A549 (cell line): ENCODE results near the gene BBX. TPM values are rescaled to one million over a fixed set of nuclear protein-coding genes. Genes with fewer than 3 reads are reported as not detected.

Experiments used
- ATAC-seq, 2 experiments: fragments of 200-7000 bp in 1 of 2; fragments of >200 bp in 1 of 2; cut with Nextera tagmentation in 1 of 2; cut with Tn5 transposase in 1 of 2; 3 replicates each; pipeline versions ENCODE4 v1.8.0 to v1.9.1; 2018 to 2020; ENCODE audit warnings: mild to moderate bottlenecking in 1 of 2, moderate library complexity in 1 of 2
- CTCF ChIA-PET: fragments of 300-600 bp; sonication (Branson Sonifier 250); formaldehyde crosslinking; extraction: SDS; loops from one replicate; lab custom pipeline; 2021; ENCODE audit warnings: antibody characterized with exemption, inconsistent platforms; lab: Yijun Ruan, JAX
- POLR2A ChIA-PET: fragments of 350-600 bp; formaldehyde crosslinking; extraction: SDS; loops from one replicate; lab custom pipeline; 2021; ENCODE audit warnings: antibody characterized with exemption, inconsistent platforms; lab: Yijun Ruan, JAX
- DNase-seq, 2 experiments: peaks; one replicate each; pipeline versions ENCODE4 v3.0.0 to v3.0.0-alpha.2; 2011 to 2016; ENCODE audit warnings: low read depth in 1 of 2, low spot score in 1 of 2
- FAIRE-seq: peaks from 2 replicates; lab custom pipeline; 2011; peaks lifted over from hg19 to GRCh38; lab: Jason Lieb, UNC
- H3K27ac ChIP-seq, 2 experiments: fragments of >200 bp; sonication (Bioruptor Twin); formaldehyde crosslinking; 3 replicates each; pipeline ENCODE4 v1.5.1; 2016 to 2017
- H3K4me1 ChIP-seq: fragments of >200 bp; sonication (Bioruptor Twin); formaldehyde crosslinking; 3 replicates; pipeline ENCODE4 v1.6.1; 2016
- H3K4me2 ChIP-seq: fragments of >200 bp; sonication (Bioruptor Twin); formaldehyde crosslinking; 3 replicates; pipeline ENCODE4 v1.6.1; 2016
- H3K4me3 ChIP-seq: fragments of >200 bp; sonication (Bioruptor Twin); formaldehyde crosslinking; 3 replicates; pipeline ENCODE4 v1.5.1; 2016
- H3K9me3 ChIP-seq: fragments of >200 bp; sonication (Bioruptor Twin); formaldehyde crosslinking; 3 replicates; pipeline ENCODE4 v1.6.1; 2016
- BHLHE40 ChIP-seq: IDR thresholded peaks from 2 replicates; pipeline ENCODE4 v1.6.1; 2012; ENCODE audit warnings: low read depth, low read length, inconsistent platforms
- CBX2 ChIP-seq: fragments of 200-600 bp; sonication (generic); IDR thresholded peaks from 2 replicates; pipeline ENCODE4 v1.6.1; 2016; ENCODE audit warnings: low read depth, mild to moderate bottlenecking, borderline replicate concordance
- CHD2 ChIP-seq: fragments of 150-350 bp; IDR thresholded peaks from 2 replicates; pipeline ENCODE4 v1.6.1; 2014; ENCODE audit warnings: low read length; ENCODE audit not compliant: partially characterized antibody
- CHD4 ChIP-seq: fragments of 200-600 bp; sonication (generic); IDR thresholded peaks from 2 replicates; pipeline ENCODE4 v1.6.1; 2016; ENCODE audit warnings: antibody characterized with exemption, mild to moderate bottlenecking, borderline replicate concordance
- ESRRA ChIP-seq: fragments of 150-350 bp; IDR thresholded peaks from 2 replicates; pipeline ENCODE4 v1.6.1; 2014; ENCODE audit warnings: mild to moderate bottlenecking, low read length, borderline replicate concordance
- FOSB ChIP-seq: fragments of 250-450 bp; sonication (Bioruptor Pico); IDR thresholded peaks from 2 replicates; pipeline ENCODE4 v1.5.0; 2020; ENCODE audit warnings: mild to moderate bottlenecking, moderate library complexity
- HDAC2 ChIP-seq: fragments of 200-600 bp; sonication (generic); IDR thresholded peaks from 2 replicates; pipeline ENCODE4 v1.6.1; 2016
- HOXA7 ChIP-seq: fragments of 250-450 bp; sonication (Bioruptor Pico); IDR thresholded peaks from 2 replicates; pipeline ENCODE4 v1.5.0; 2020; ENCODE audit warnings: mild to moderate bottlenecking, moderate library complexity
- HOXB5 ChIP-seq: fragments of 250-450 bp; sonication (Bioruptor Pico); IDR thresholded peaks from 2 replicates; pipeline ENCODE4 v1.5.0; 2020; ENCODE audit warnings: mild to moderate bottlenecking, moderate library complexity
- KDM5A ChIP-seq: fragments of 200-600 bp; sonication (generic); IDR thresholded peaks from 2 replicates; pipeline ENCODE4 v1.6.1; 2016; ENCODE audit warnings: antibody characterized with exemption, mild to moderate bottlenecking
- MAFK ChIP-seq: fragments of 450-650 bp; IDR thresholded peaks from 2 replicates; pipeline ENCODE4 v1.6.1; 2014; ENCODE audit not compliant: partially characterized antibody
- MAZ ChIP-seq: fragments of 150-350 bp; IDR thresholded peaks from 2 replicates; pipeline ENCODE4 v1.6.1; 2014; ENCODE audit warnings: antibody characterized with exemption, low read depth, low read length, borderline replicate concordance
- RAD21 ChIP-seq, 2 experiments: fragments of >200 bp in 1 of 2; sonication (Bioruptor Twin) in 1 of 2; formaldehyde crosslinking in 1 of 2; IDR thresholded peaks in 1 of 2; conservative IDR thresholded peaks in 1 of 2; 2 replicates in 1 of 2; 3 replicates in 1 of 2; pipeline ENCODE4 v1.6.1; 2012 to 2018; ENCODE audit warnings: inconsistent platforms in 1 of 2
- RCOR1 ChIP-seq: fragments of 150-350 bp; IDR thresholded peaks from 2 replicates; pipeline ENCODE4 v1.6.1; 2014; ENCODE audit warnings: antibody characterized with exemption, low read length, low read depth
- SREBF2 ChIP-seq: fragments of 450-650 bp; IDR thresholded peaks from 2 replicates; pipeline ENCODE4 v1.6.1; 2014; ENCODE audit warnings: mild to moderate bottlenecking, moderate library complexity
- TP53 ChIP-seq: fragments of 250-450 bp; sonication (Bioruptor Pico); IDR thresholded peaks from 2 replicates; pipeline ENCODE4 v1.5.0; 2021; ENCODE audit warnings: mild to moderate bottlenecking, moderate library complexity
- ZFP36 ChIP-seq: fragments of 450-650 bp; IDR thresholded peaks from 2 replicates; pipeline ENCODE4 v1.6.1; 2014; ENCODE audit warnings: borderline replicate concordance; ENCODE audit not compliant: partially characterized antibody
- WGBS: methylation state at CpG from one replicate; pipeline ENCODE4 v1.1.6; 2017; ENCODE audit errors: missing lambda C conversion rate; 5-methylcytosine and 5-hydroxymethylcytosine counted together
- polyA plus RNA-seq, 4 experiments: library from polyadenylated mRNA; depleted of rRNA in 3 of 4; stranded (reverse); fragments of >200 nt; fragmentation: RNase III in 1 of 4; extraction: RNeasy Plus Mini Kit Qiagen cat#74134 plus additional on column Dnase treatment in 1 of 4; gene quantifications; 2 replicates in 3 of 4; 3 replicates in 1 of 4; pipeline ENCODE4 v1.2.3, GENCODE V29; 2011 to 2017
- TF ChIP-seq, protein P1 (sequence below): fragments of >200 bp; sonication (Bioruptor Twin); formaldehyde crosslinking; IDR thresholded peaks from 2 replicates; pipeline ENCODE4 v1.6.1; 2016
- TF ChIP-seq, protein P2 (sequence below): fragments of >200 bp; sonication (Bioruptor Twin); formaldehyde crosslinking; IDR thresholded peaks from 3 replicates; pipeline ENCODE4 v1.5.1; 2016
- TF ChIP-seq, protein P3 (sequence below): IDR thresholded peaks from 2 replicates; pipeline ENCODE4 v1.6.1; 2012
- TF ChIP-seq, protein P4 (sequence below): fragments of 250-450 bp; sonication (Bioruptor Pico); IDR thresholded peaks from 2 replicates; pipeline ENCODE4 v1.5.0; 2021; ENCODE audit warnings: mild to moderate bottlenecking, moderate library complexity, borderline replicate concordance
- TF ChIP-seq, protein P5 (sequence below): fragments of 200-600 bp; sonication (generic); IDR thresholded peaks from 2 replicates; pipeline ENCODE4 v1.6.1; 2016; ENCODE audit warnings: antibody characterized with exemption, mild to moderate bottlenecking, moderate library complexity
- TF ChIP-seq, protein P6 (sequence below): IDR thresholded peaks from 2 replicates; pipeline ENCODE4 v1.6.1; 2012; ENCODE audit warnings: low read depth, borderline replicate concordance

BBX gene
- polyA plus RNA-seq, 2 of the 4 experiments (the other 2 are of a cell fraction) = 16.7 to 62.8 TPM

DNA sequence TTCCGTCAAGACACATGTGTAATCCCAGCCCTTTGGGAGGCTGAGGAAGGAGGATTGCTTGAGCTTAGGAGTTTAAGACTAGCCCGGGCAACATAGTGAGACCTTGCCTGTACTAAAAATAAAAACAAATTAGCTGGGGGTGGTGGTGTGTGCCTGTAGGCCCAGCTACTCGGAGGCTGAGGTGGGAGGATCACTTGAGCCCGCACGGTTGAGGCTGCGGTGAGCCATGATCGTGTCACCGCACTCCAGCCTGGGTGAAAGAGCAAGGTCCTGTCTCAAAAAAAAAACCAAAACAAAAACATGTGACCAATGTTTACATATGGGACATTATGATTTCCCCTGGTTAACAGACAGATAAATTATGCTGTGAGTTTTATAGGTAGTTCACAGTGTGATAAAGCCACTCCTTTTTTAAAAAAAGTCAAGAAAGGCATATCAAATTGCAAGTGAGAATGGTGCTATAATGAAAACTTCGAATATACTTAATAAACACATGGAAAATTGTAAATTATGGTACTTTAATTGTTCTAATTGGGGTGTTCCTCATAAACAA, 9.2 kb downstream of the BBX start:
- H3K4me3 ChIP-seq = no peak overlapping the region
- FAIRE-seq (no peak), ATAC-seq (no peak), DNase-seq (no peak)
- H3K4me1 ChIP-seq = no peaks in the 10 kb centered on the region
- ChIA-PET CTCF (interaction anchor here (1.3 to 1.8 kb wide), 2 partner anchors 11 to 296 kb away, joined by 5 to 8 read pairs; no protein-coding TSS in a partner anchor), POLR2A (no interaction called here)
- H3K27ac ChIP-seq = no peak overlapping the region
- 90% methylated on average over 9 of the region's 9 CpGs for WGBS
- no peak overlapping the region for H3K4me2 ChIP-seq
- H3K9me3 ChIP-seq = no peaks in the 10 kb centered on the region
- TF ChIP-seq HOXB5 (CRISPR knock-in tag) = no peak
- TF ChIP-seq ZFP36 = no peak
- no peak for TF ChIP-seq CHD4
- no peak for TF ChIP-seq HDAC2
- TF ChIP-seq CBX2 = no peak
- TF ChIP-seq, protein P1, sequence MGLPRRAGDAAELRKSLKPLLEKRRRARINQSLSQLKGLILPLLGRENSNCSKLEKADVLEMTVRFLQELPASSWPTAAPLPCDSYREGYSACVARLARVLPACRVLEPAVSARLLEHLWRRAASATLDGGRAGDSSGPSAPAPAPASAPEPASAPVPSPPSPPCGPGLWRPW = no peak
- TF ChIP-seq, all 56 proteins: peak for 0

DNA sequence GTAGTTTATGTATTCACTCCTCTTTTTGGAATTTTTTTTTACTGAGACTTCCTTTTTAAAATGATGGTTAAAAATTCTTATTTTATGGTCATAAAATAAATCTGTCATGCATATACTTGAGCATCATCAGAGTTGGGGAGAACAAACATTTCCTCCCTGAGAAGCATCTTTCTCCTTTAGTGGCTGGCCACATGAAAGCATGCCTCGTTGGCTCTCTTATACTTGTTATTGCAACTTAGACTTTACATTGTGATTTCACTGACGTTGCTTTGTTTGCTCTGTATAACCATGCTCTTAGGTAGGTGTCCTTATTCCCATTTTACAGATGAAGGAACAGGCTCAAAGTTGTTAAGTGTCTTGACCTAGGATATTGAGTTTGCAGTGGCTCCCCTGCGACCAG, 18.1 kb downstream of the BBX start:
- 75% methylated on average over 3 of the region's 3 CpGs for WGBS
- CTCF ChIA-PET = no interaction called here
- TF ChIP-seq ESRRA = no peak
- no peak for TF ChIP-seq RCOR1
- no peak for TF ChIP-seq FOSB (CRISPR knock-in tag)
- TF ChIP-seq, protein P2, sequence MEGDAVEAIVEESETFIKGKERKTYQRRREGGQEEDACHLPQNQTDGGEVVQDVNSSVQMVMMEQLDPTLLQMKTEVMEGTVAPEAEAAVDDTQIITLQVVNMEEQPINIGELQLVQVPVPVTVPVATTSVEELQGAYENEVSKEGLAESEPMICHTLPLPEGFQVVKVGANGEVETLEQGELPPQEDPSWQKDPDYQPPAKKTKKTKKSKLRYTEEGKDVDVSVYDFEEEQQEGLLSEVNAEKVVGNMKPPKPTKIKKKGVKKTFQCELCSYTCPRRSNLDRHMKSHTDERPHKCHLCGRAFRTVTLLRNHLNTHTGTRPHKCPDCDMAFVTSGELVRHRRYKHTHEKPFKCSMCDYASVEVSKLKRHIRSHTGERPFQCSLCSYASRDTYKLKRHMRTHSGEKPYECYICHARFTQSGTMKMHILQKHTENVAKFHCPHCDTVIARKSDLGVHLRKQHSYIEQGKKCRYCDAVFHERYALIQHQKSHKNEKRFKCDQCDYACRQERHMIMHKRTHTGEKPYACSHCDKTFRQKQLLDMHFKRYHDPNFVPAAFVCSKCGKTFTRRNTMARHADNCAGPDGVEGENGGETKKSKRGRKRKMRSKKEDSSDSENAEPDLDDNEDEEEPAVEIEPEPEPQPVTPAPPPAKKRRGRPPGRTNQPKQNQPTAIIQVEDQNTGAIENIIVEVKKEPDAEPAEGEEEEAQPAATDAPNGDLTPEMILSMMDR = no peak
- no peak for TF ChIP-seq HOXA7 (CRISPR knock-in tag)
- TF ChIP-seq, protein P3, sequence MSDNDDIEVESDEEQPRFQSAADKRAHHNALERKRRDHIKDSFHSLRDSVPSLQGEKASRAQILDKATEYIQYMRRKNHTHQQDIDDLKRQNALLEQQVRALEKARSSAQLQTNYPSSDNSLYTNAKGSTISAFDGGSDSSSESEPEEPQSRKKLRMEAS = no peak
- TF ChIP-seq BHLHE40 = no peak
- TF ChIP-seq, protein P4, sequence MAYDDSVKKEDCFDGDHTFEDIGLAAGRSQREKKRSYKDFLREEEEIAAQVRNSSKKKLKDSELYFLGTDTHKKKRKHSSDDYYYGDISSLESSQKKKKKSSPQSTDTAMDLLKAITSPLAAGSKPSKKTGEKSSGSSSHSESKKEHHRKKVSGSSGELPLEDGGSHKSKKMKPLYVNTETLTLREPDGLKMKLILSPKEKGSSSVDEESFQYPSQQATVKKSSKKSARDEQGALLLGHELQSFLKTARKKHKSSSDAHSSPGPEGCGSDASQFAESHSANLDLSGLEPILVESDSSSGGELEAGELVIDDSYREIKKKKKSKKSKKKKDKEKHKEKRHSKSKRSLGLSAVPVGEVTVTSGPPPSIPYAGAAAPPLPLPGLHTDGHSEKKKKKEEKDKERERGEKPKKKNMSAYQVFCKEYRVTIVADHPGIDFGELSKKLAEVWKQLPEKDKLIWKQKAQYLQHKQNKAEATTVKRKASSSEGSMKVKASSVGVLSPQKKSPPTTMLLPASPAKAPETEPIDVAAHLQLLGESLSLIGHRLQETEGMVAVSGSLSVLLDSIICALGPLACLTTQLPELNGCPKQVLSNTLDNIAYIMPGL (CRISPR knock-in tag) = no peak
- no peak for TF ChIP-seq CHD2
- no peak for TF ChIP-seq MAZ
- TF ChIP-seq KDM5A = no peak
- TF ChIP-seq, protein P5, sequence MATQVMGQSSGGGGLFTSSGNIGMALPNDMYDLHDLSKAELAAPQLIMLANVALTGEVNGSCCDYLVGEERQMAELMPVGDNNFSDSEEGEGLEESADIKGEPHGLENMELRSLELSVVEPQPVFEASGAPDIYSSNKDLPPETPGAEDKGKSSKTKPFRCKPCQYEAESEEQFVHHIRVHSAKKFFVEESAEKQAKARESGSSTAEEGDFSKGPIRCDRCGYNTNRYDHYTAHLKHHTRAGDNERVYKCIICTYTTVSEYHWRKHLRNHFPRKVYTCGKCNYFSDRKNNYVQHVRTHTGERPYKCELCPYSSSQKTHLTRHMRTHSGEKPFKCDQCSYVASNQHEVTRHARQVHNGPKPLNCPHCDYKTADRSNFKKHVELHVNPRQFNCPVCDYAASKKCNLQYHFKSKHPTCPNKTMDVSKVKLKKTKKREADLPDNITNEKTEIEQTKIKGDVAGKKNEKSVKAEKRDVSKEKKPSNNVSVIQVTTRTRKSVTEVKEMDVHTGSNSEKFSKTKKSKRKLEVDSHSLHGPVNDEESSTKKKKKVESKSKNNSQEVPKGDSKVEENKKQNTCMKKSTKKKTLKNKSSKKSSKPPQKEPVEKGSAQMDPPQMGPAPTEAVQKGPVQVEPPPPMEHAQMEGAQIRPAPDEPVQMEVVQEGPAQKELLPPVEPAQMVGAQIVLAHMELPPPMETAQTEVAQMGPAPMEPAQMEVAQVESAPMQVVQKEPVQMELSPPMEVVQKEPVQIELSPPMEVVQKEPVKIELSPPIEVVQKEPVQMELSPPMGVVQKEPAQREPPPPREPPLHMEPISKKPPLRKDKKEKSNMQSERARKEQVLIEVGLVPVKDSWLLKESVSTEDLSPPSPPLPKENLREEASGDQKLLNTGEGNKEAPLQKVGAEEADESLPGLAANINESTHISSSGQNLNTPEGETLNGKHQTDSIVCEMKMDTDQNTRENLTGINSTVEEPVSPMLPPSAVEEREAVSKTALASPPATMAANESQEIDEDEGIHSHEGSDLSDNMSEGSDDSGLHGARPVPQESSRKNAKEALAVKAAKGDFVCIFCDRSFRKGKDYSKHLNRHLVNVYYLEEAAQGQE = no peak
- no peak for TF ChIP-seq TP53 (CRISPR knock-in tag)
- no peak for TF ChIP-seq SREBF2
- TF ChIP-seq, protein P6, sequence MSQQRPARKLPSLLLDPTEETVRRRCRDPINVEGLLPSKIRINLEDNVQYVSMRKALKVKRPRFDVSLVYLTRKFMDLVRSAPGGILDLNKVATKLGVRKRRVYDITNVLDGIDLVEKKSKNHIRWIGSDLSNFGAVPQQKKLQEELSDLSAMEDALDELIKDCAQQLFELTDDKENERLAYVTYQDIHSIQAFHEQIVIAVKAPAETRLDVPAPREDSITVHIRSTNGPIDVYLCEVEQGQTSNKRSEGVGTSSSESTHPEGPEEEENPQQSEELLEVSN = no peak
- TF ChIP-seq MAFK = no peak
- TF ChIP-seq RAD21 (conservative IDR thresholded peaks at IDR 0.05 in 1 of 2, IDR thresholded peaks at IDR 0.05 in 1 of 2) = no peak
- TF ChIP-seq, all 56 proteins: peak for 0
- H3K27ac ChIP-seq = no peak overlapping the region
- POLR2A ChIA-PET = no interaction called here
- no peaks in the 10 kb centered on the region for H3K9me3 ChIP-seq
- ATAC-seq = no peak
- no peak for FAIRE-seq
- no peaks in the 10 kb centered on the region for H3K4me1 ChIP-seq
- DNase-seq = no peak
- H3K4me3 ChIP-seq = no peak overlapping the region
- H3K4me2 ChIP-seq = no peak overlapping the region
